Neural progenitor cell (in vitro differentiated cells): ENCODE data around the gene MRPL36. TPM values are rescaled to one million over a fixed set of nuclear protein-coding genes. Genes with fewer than 3 reads are reported as not detected.

Source experiments
- DNase-seq: peaks from one replicate; pipeline ENCODE4 v3.0.0-alpha.2; 2016; ENCODE audit warnings: low spot score
- H2AFZ ChIP-seq: fragments of 200-600 bp; sonication (generic); replicated peaks from 2 replicates; pipeline ENCODE4 v1.6.1; 2016; ENCODE audit warnings: antibody characterized with exemption
- H3F3A ChIP-seq: fragments of 200-600 bp; sonication (generic); 2 replicates; pipeline ENCODE4 v1.6.1; 2016; ENCODE audit warnings: antibody characterized with exemption, low read depth
- H3K27ac ChIP-seq: fragments of 200-600 bp; sonication (generic); 2 replicates; pipeline ENCODE4 v1.5.1; 2016; ENCODE audit warnings: mild to moderate bottlenecking
- H3K27me3 ChIP-seq: fragments of 200-600 bp; sonication (generic); 2 replicates; pipeline ENCODE4 v1.6.1; 2016; ENCODE audit warnings: mild to moderate bottlenecking, moderate library complexity
- H3K36me3 ChIP-seq: fragments of 200-600 bp; sonication (generic); 2 replicates; pipeline ENCODE4 v1.5.1; 2016
- H3K4me1 ChIP-seq: fragments of 200-600 bp; sonication (generic); 2 replicates; pipeline ENCODE4 v1.6.1; 2016; ENCODE audit warnings: mixed run types
- H3K4me2 ChIP-seq: fragments of 200-600 bp; sonication (generic); 2 replicates; pipeline ENCODE4 v1.6.1; 2016
- H3K4me3 ChIP-seq: fragments of 200-600 bp; sonication (generic); 2 replicates; pipeline ENCODE4 v1.5.1; 2016
- H3K79me2 ChIP-seq: fragments of 200-600 bp; sonication (generic); 2 replicates; pipeline ENCODE4 v1.6.1; 2016; ENCODE audit warnings: low read depth
- H3K9ac ChIP-seq: fragments of 200-600 bp; sonication (generic); 2 replicates; pipeline ENCODE4 v1.6.1; 2016
- H3K9me3 ChIP-seq: fragments of 200-600 bp; sonication (generic); 2 replicates; pipeline ENCODE4 v1.5.1; 2016; ENCODE audit warnings: low read depth
- H4K20me1 ChIP-seq: fragments of 200-600 bp; sonication (generic); 2 replicates; pipeline ENCODE4 v1.6.1; 2016; ENCODE audit warnings: low read depth
- H3K27ac Mint-ChIP-seq: 3 replicates; pipeline ENCODE4 v1.8.0; 2021; ENCODE audit warnings: mixed read lengths
- H3K27me3 Mint-ChIP-seq: 2 replicates; pipeline ENCODE4 v1.8.0; 2022; ENCODE audit warnings: low read depth, mild to moderate bottlenecking, inconsistent platforms, moderate library complexity, mixed read lengths; ENCODE audit not compliant: insufficient read depth
- H3K36me3 Mint-ChIP-seq: 3 replicates; pipeline ENCODE4 v1.8.0; 2021; ENCODE audit warnings: mixed read lengths
- H3K4me1 Mint-ChIP-seq: 3 replicates; pipeline ENCODE4 v1.8.0; 2021; ENCODE audit warnings: mixed read lengths
- H3K4me3 Mint-ChIP-seq: 3 replicates; pipeline ENCODE4 v1.8.0; 2021; ENCODE audit warnings: mild to moderate bottlenecking, moderate library complexity, mixed read lengths
- H3K9me3 Mint-ChIP-seq: 3 replicates; pipeline ENCODE4 v1.8.0; 2020; ENCODE audit warnings: mixed read lengths
- EZH2 ChIP-seq: fragments of 200-600 bp; sonication (generic); IDR thresholded peaks from 2 replicates; pipeline ENCODE4 v1.6.1; 2017; ENCODE audit warnings: antibody characterized with exemption, mild to moderate bottlenecking, moderate library complexity
- EZH2phosphoT487 ChIP-seq: fragments of 200-600 bp; sonication (generic); IDR thresholded peaks from 2 replicates; pipeline ENCODE4 v1.6.1; 2017; ENCODE audit warnings: antibody characterized with exemption
- total RNA-seq: library from RNA; depleted of rRNA; stranded (reverse); fragments of >200 nt; gene quantifications from 2 replicates; pipeline ENCODE4 v1.2.3, GENCODE V29; 2015; ENCODE audit warnings: low replicate concordance
- TF ChIP-seq, protein P1 (sequence below): fragments of 200-600 bp; sonication (generic); IDR thresholded peaks from 2 replicates; pipeline ENCODE4 v1.5.1; 2017; ENCODE audit warnings: antibody characterized with exemption, mild to moderate bottlenecking

Gene MRPL36
- total RNA-seq, 1 donor from 2014 or later, result 22.2 TPM

DNA sequence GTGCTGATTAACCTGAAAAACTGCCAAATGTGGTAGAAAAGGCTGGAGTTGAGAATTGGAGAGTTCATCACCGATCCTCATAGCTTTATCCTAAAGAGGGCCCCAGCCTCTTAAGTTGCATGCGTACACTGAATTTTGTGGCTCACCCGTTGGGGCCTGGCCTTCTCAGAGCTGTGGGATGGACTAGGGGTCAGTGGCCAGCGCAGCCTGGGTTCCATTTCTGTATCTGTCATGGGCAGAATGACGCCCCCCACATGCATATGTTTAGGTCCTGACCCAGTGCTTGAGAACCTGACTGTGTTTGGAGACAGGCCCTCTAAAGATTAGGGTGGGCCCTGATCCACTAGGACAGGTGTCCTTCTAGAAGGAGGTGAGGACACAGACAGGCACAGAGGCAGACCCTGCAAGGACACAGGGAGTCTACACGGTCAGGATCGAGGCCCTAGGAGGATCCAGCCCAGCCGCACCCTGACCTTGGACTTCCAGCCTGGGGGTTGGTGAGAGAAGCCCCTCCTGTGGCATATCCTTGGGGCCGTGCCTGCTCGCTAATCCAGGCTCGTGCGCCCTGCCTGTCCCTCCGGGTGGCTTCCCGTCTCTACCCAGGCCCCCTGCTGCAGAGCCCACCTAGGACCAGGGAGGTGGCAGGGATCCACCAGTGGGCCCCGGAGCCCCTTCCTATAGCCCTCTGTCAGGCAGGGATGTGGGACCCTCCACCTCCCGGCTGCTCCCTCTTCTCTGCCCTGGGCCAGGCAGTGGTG, 33.8 kb upstream of the MRPL36 start:
- Histone ChIP-seq H3K27me3 (peaks cover 10% of the 10 kb centered on the region), H3K27ac (no peak overlapping the region), H3K4me3 (no peak overlapping the region), H3K36me3 (no peaks in the 10 kb centered on the region), H3F3A (peaks cover 10% of the 10 kb centered on the region), H3K9ac (no peak overlapping the region), H2AFZ (no peak overlapping the region), H3K4me2 (no peak overlapping the region), H3K9me3 (no peaks in the 10 kb centered on the region), H4K20me1 (no peaks in the 10 kb centered on the region), H3K4me1 (peaks cover 30% of the 10 kb centered on the region), H3K79me2 (no peaks in the 10 kb centered on the region)
- Mint-ChIP-seq H3K4me3 (no peak overlapping the region), H3K27ac (no peak overlapping the region), H3K36me3 (peaks cover 5% of the 10 kb centered on the region), H3K4me1 (peaks cover 37% of the 10 kb centered on the region), H3K9me3 (no peaks in the 10 kb centered on the region), H3K27me3 (peaks cover 12% of the 10 kb centered on the region)
- TF ChIP-seq EZH2, result no peak
- no peak for TF ChIP-seq EZH2phosphoT487
- TF ChIP-seq, protein P1, sequence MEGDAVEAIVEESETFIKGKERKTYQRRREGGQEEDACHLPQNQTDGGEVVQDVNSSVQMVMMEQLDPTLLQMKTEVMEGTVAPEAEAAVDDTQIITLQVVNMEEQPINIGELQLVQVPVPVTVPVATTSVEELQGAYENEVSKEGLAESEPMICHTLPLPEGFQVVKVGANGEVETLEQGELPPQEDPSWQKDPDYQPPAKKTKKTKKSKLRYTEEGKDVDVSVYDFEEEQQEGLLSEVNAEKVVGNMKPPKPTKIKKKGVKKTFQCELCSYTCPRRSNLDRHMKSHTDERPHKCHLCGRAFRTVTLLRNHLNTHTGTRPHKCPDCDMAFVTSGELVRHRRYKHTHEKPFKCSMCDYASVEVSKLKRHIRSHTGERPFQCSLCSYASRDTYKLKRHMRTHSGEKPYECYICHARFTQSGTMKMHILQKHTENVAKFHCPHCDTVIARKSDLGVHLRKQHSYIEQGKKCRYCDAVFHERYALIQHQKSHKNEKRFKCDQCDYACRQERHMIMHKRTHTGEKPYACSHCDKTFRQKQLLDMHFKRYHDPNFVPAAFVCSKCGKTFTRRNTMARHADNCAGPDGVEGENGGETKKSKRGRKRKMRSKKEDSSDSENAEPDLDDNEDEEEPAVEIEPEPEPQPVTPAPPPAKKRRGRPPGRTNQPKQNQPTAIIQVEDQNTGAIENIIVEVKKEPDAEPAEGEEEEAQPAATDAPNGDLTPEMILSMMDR, result no peak
- DNase-seq, result no peak

DNA sequence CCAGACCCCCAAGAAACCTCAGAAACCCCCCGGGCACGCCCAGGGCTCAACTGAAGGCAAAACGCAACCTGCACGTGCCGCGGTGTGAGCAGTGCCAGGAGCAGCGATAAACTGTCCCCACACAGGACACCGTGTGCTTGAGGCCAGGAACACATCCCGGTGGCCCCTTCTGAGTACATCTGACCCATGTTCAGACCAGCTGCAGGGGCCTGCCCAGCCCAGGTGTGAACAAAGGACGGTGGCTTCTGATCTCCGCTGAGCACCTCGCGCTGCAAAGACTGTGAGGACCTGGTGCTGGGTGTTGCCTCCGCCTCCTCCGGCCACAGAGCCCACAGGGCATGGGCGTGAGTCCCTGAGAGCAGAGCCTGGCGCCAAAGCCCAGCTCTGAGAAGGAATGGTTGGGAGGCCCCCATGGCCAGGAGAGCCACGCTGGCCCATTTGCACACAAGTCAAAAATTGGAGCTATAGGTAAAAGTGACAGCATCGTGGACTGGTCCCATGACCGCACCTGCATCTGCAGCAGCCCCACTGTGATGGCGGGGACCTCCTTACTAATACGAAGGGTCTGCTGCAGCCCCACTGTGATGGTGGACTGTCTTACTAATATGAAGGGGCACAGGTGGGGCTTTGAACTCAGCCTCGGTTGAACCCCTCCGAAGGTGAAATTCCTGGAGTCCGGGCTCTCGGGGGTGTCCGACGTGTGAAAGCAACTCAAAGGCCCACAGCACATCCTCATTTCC, 33.0 kb upstream of the MRPL36 start:
- Mint-ChIP-seq H3K4me1 (peaks cover 33% of the 10 kb centered on the region), H3K9me3 (no peaks in the 10 kb centered on the region), H3K4me3 (no peak overlapping the region), H3K36me3 (peaks cover 5% of the 10 kb centered on the region), H3K27ac (no peak overlapping the region), H3K27me3 (peaks cover 12% of the 10 kb centered on the region)
- H4K20me1 ChIP-seq, result no peaks in the 10 kb centered on the region
- H3K9ac ChIP-seq, result no peak overlapping the region
- no peaks in the 10 kb centered on the region for H3K9me3 ChIP-seq
- no peaks in the 10 kb centered on the region for H3K79me2 ChIP-seq
- H2AFZ ChIP-seq, result no peak overlapping the region
- peaks cover 10% of the 10 kb centered on the region for H3K27me3 ChIP-seq
- peaks cover 30% of the 10 kb centered on the region for H3K4me1 ChIP-seq
- DNase-seq, result no peak
- TF ChIP-seq EZH2phosphoT487 (no peak), EZH2 (no peak)
- TF ChIP-seq, protein P1, result no peak
- H3F3A ChIP-seq, result peaks cover 10% of the 10 kb centered on the region
- no peaks in the 10 kb centered on the region for H3K36me3 ChIP-seq
- H3K4me3 ChIP-seq, result no peak overlapping the region
- H3K27ac ChIP-seq, result no peak overlapping the region
- H3K4me2 ChIP-seq, result no peak overlapping the region

DNA sequence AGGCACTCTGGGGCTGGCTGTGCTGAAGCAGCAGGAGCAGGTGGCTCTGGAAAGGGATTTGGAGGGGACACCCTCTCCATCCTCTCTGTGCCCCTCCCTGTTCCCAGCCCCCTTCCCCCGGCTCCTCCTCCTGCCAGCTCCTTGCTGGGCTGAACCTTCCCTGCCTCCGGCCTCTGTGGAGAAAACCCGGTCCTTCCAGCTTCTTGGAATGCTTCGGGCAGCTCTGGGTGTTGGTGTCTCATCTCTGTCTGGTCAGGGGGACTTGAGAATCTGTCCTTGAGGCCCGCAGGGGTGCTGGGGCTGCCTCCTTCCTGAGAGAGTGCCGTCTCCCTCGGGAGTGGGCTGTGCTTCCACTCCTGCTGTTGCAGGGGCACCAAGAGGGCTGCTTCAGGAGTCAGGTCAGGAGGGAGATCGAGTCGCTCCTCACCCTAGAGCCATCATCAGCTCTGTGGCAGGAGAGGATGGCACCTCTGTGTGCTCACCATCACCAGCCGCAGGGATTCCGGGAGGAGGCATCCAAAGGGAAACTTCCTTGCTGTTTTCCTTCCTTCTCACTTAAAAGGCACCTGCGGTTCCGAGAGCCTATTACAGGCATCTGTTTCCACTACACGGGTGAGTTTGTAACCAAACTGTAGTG, 32.2 kb upstream of the MRPL36 start:
- Histone ChIP-seq H3K36me3 (no peaks in the 10 kb centered on the region), H3K4me3 (no peak overlapping the region), H4K20me1 (no peaks in the 10 kb centered on the region), H2AFZ (peak overlapping the region; percentile 65), H3K4me2 (peak overlapping the region; percentile 62), H3K27ac (no peak overlapping the region), H3F3A (peaks cover 10% of the 10 kb centered on the region), H3K9me3 (no peaks in the 10 kb centered on the region), H3K9ac (no peak overlapping the region), H3K27me3 (peaks cover 10% of the 10 kb centered on the region), H3K4me1 (peaks cover 30% of the 10 kb centered on the region), H3K79me2 (no peaks in the 10 kb centered on the region)
- peak overlapping the region; percentile 37 for H3K27ac Mint-ChIP-seq
- H3K4me1 Mint-ChIP-seq, result peaks cover 33% of the 10 kb centered on the region
- H3K27me3 Mint-ChIP-seq, result peaks cover 11% of the 10 kb centered on the region
- no peak overlapping the region for H3K4me3 Mint-ChIP-seq
- H3K36me3 Mint-ChIP-seq, result peaks cover 10% of the 10 kb centered on the region
- TF ChIP-seq EZH2 (peak; percentile 8), EZH2phosphoT487 (no peak)
- no peaks in the 10 kb centered on the region for H3K9me3 Mint-ChIP-seq
- DNase-seq, result peak; percentile 49
